GM19463 (cell line): Measurements from ENCODE around the gene FBXL12.
"Not testable (repeated sequence)": the region's sequence is repeated elsewhere in the genome, so short reads cannot be mapped to it uniquely, and the experiment has no call there.

ENCODE experiments used
- ATAC-seq: cut with Tn5 transposase; IDR thresholded peaks from one replicate; pipeline ENCODE4 v1.9.1; 2021; ENCODE audit warnings: mild to moderate bottlenecking, moderate library complexity; ENCODE audit not compliant: unreplicated experiment

FBXL12 gene

GRCh38 chr19:9842834-9843625 is 24.2 kb upstream of the FBXL12 start:
- ATAC-seq = no peak

GRCh38 chr19:9839415-9839814 is 20.5 kb upstream of the FBXL12 start:
- no peak for ATAC-seq

- ATAC-seq = no peak
These were observed 19.4 kb upstream of the FBXL12 start for GRCh38 chr19:9838324-9838723.

- ATAC-seq = no peak
These were observed 17.1 kb upstream of the FBXL12 start for GRCh38 chr19:9836021-9836420.

GRCh38 chr19:9835507-9835949 is 16.6 kb upstream of the FBXL12 start:
- ATAC-seq = peak; percentile 7

GRCh38 chr19:9834726-9835506 is 16.0 kb upstream of the FBXL12 start, which contains the start of gene PIN1:
Gene PIN1 (plus strand): TSS chr19:9835318. CDS start chr19:9835345, 27 bp downstream.
- peak; percentile 97 for ATAC-seq

GRCh38 chr19:9834307-9834725 is 15.4 kb upstream of the FBXL12 start:
- ATAC-seq = no peak

GRCh38 chr19:9828551-9829063 is 9.7 kb upstream of the FBXL12 start:
- ATAC-seq = no peak

GRCh38 chr19:9827289-9828238 is 8.7 kb upstream of the FBXL12 start, which contains the start of gene UBL5:
Gene UBL5 (plus strand): TSS chr19:9827918. CDS start chr19:9828338, 420 bp downstream.
- peak; percentile 94 for ATAC-seq

GRCh38 chr19:9823816-9824215 is 4.9 kb upstream of the FBXL12 start:
- ATAC-seq = no peak

- ATAC-seq = not testable (repeated sequence)
These were observed 1.2 kb upstream of the FBXL12 start for GRCh38 chr19:9820034-9820433.

GRCh38 chr19:9819596-9819909 is 674 bp upstream of the FBXL12 start:
- ATAC-seq = no peak

GRCh38 chr19:9818175-9818733 is 625 bp downstream of the FBXL12 start:
- ATAC-seq = no peak

GRCh38 chr19:9811139-9811538 is 7.7 kb downstream of the FBXL12 start:
- no peak for ATAC-seq

GRCh38 chr19:9808855-9809824 is 9.7 kb downstream of the FBXL12 start:
- no peak for ATAC-seq

GRCh38 chr19:9806803-9807202 is 12.1 kb downstream of the FBXL12 start:
- no peak for ATAC-seq

GRCh38 chr19:9801976-9802375 is 16.9 kb downstream of the FBXL12 start:
- no peak for ATAC-seq

GRCh38 chr19:9799162-9799561 is 19.7 kb downstream of the FBXL12 start:
- no peak for ATAC-seq

GRCh38 chr19:9797871-9798270 is 21.0 kb downstream of the FBXL12 start:
- ATAC-seq = no peak
